Thyroid gland (tissue), 4 donors: ENCODE measurements around the gene FOXP3.

Experiments
- POLR2A ChIP-seq, 2 donors: fragments of 450-650 bp; IDR thresholded peaks; one replicate each; pipeline ENCODE4 v1.6.1; 2017; ENCODE audit warnings: antibody characterized with exemption in 2 of 2, mild to moderate bottlenecking in 2 of 2, moderate library complexity in 1 of 2
- TF ChIP-seq, protein P1 (sequence below), 6 experiments: fragments of 200-600 bp in 3 of 6; fragments of 450-650 bp in 3 of 6; sonication (generic) in 3 of 6; IDR thresholded peaks; one replicate each; pipeline ENCODE4 v1.5.1; 2016 to 2019; ENCODE audit warnings: antibody characterized with exemption in 6 of 6, mild to moderate bottlenecking in 2 of 6, inconsistent platforms in 1 of 6, moderate library complexity in 1 of 6

DNA sequence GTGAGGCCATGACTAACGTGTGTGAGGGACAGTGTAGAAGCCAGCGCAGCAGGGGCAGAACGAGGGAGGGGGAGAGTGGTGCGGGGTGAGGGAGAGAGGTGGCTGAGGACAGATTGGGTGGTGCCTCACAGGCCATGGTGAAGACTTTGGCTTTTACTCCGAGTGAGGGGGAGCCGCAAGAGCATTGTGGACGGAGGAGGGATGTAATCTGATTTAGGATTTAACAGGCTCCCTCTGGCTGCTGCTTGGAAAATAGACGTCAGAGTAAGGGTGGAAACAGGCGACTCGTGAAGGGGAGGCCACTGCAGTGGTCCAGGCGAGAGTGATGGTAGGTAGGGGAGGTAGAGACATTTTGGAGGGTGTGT lies 18.1 kb upstream of the FOXP3 start:
- TF ChIP-seq, protein P1, sequence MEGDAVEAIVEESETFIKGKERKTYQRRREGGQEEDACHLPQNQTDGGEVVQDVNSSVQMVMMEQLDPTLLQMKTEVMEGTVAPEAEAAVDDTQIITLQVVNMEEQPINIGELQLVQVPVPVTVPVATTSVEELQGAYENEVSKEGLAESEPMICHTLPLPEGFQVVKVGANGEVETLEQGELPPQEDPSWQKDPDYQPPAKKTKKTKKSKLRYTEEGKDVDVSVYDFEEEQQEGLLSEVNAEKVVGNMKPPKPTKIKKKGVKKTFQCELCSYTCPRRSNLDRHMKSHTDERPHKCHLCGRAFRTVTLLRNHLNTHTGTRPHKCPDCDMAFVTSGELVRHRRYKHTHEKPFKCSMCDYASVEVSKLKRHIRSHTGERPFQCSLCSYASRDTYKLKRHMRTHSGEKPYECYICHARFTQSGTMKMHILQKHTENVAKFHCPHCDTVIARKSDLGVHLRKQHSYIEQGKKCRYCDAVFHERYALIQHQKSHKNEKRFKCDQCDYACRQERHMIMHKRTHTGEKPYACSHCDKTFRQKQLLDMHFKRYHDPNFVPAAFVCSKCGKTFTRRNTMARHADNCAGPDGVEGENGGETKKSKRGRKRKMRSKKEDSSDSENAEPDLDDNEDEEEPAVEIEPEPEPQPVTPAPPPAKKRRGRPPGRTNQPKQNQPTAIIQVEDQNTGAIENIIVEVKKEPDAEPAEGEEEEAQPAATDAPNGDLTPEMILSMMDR (IDR thresholded peaks at IDR 0.05) = no peak
- no peak for TF ChIP-seq POLR2A (IDR thresholded peaks at IDR 0.05)
